Neural cell (in vitro differentiated cells): ENCODE data around the gene FGF2. TPM values are rescaled to one million over a fixed set of nuclear protein-coding genes. Genes with fewer than 3 reads are reported as not detected.

Source experiments
- H2AFZ ChIP-seq: fragments of 200-600, 300-800 bp; sonication (generic), shearing (Covaris generic); 2 replicates; pipeline ENCODE4 v1.6.0; 2014; ENCODE audit warnings: low read depth, mild to moderate bottlenecking, antibody characterized with exemption, low read length, moderate library complexity
- H3F3A ChIP-seq: fragments of 200-600 bp; shearing (Covaris generic); 2 replicates; pipeline ENCODE4 v1.6.1; 2016; ENCODE audit warnings: mild to moderate bottlenecking, moderate library complexity, mixed read lengths, antibody characterized with exemption, low read length; ENCODE audit not compliant: insufficient read depth, poor library complexity, severe bottlenecking
- H3K27ac ChIP-seq: fragments of 200-600, 300-800 bp; sonication (generic), shearing (Covaris generic); 2 replicates; pipeline ENCODE4 v1.5.1; 2014; ENCODE audit warnings: mild to moderate bottlenecking, low read length, moderate library complexity
- H3K27me3 ChIP-seq: fragments of 300-800, 200-600 bp; sonication (generic), shearing (Covaris generic); 2 replicates; pipeline ENCODE4 v1.6.0; 2014; ENCODE audit warnings: mild to moderate bottlenecking, low read depth, low read length, moderate library complexity; ENCODE audit not compliant: insufficient read depth
- H3K36me3 ChIP-seq: fragments of 300-800, 200-600 bp; sonication (generic), shearing (Covaris generic); 2 replicates; pipeline ENCODE4 v1.5.1; 2014; ENCODE audit warnings: mild to moderate bottlenecking, antibody characterized with exemption, low read length, moderate library complexity; ENCODE audit not compliant: insufficient read depth
- H3K4me2 ChIP-seq: fragments of 300-800, 200-600 bp; sonication (generic), shearing (Covaris generic); 2 replicates; pipeline ENCODE4 v1.6.0; 2014; ENCODE audit warnings: mild to moderate bottlenecking, low read length
- H3K4me3 ChIP-seq: fragments of 300-800, 200-600 bp; sonication (generic), shearing (Covaris generic); 2 replicates; pipeline ENCODE4 v1.5.1; 2014; ENCODE audit warnings: mild to moderate bottlenecking, low read length, moderate library complexity
- H3K79me2 ChIP-seq: fragments of 200-600 bp; shearing (Covaris generic); replicated peaks from 2 replicates; pipeline ENCODE4 v1.6.0; 2014; ENCODE audit warnings: mild to moderate bottlenecking, low read length, moderate library complexity; ENCODE audit not compliant: insufficient read depth
- H3K9ac ChIP-seq: fragments of 300-800, 200-600 bp; sonication (generic), shearing (Covaris generic); 2 replicates; pipeline ENCODE4 v1.6.1; 2016; ENCODE audit warnings: mild to moderate bottlenecking, low read length, mixed read lengths
- H3K9me2 ChIP-seq: fragments of 200-600 bp; shearing (Covaris generic); 2 replicates; pipeline ENCODE4 v1.6.1; 2016; ENCODE audit warnings: mild to moderate bottlenecking, low read length, mixed read lengths; ENCODE audit not compliant: insufficient read depth
- H3K9me3 ChIP-seq: fragments of 200-600, 300-800 bp; sonication (generic), shearing (Covaris generic); 2 replicates; pipeline ENCODE4 v1.6.1; 2016; ENCODE audit warnings: mild to moderate bottlenecking, mixed run types, low read length, moderate library complexity, mixed read lengths
- H4K20me1 ChIP-seq: fragments of 200-600 bp; shearing (Covaris generic); 2 replicates; pipeline ENCODE4 v1.6.1; 2016; ENCODE audit warnings: mild to moderate bottlenecking, mixed run types; ENCODE audit not compliant: insufficient read depth
- EP300 ChIP-seq: fragments of 450-650 bp; conservative IDR thresholded peaks from 2 replicates; pipeline ENCODE4 v1.6.1; 2014; ENCODE audit warnings: antibody characterized with exemption, mild to moderate bottlenecking, moderate library complexity; ENCODE audit not compliant: poor library complexity, severe bottlenecking
- EZH2 ChIP-seq: fragments of 200-600, 300-800 bp; shearing (Covaris generic), sonication (generic); IDR thresholded peaks from 2 replicates; pipeline ENCODE4 v1.6.1; 2014; ENCODE audit warnings: antibody characterized with exemption, low read length, borderline replicate concordance, mild to moderate bottlenecking; ENCODE audit not compliant: insufficient read depth, poor library complexity, severe bottlenecking
- MXI1 ChIP-seq: fragments of 450-650 bp; conservative IDR thresholded peaks from 2 replicates; pipeline ENCODE4 v1.6.1; 2014; ENCODE audit warnings: antibody characterized with exemption, mild to moderate bottlenecking; ENCODE audit not compliant: poor library complexity, severe bottlenecking
- POLR2AphosphoS5 ChIP-seq: IDR thresholded peaks from 2 replicates; pipeline ENCODE4 v1.6.1; 2012
- RAD21 ChIP-seq: fragments of 450-650 bp; conservative IDR thresholded peaks from 2 replicates; pipeline ENCODE4 v1.6.1; 2014; ENCODE audit warnings: antibody characterized with exemption, mild to moderate bottlenecking, moderate library complexity
- REST ChIP-seq: IDR thresholded peaks from 2 replicates; pipeline ENCODE4 v1.6.1; 2012; ENCODE audit warnings: borderline replicate concordance
- SMC3 ChIP-seq: fragments of 450-650 bp; conservative IDR thresholded peaks from 2 replicates; pipeline ENCODE4 v1.6.1; 2014; ENCODE audit warnings: antibody characterized with exemption, mild to moderate bottlenecking, moderate library complexity; ENCODE audit not compliant: poor library complexity
- TAF1 ChIP-seq: IDR thresholded peaks from 2 replicates; pipeline ENCODE4 v1.6.1; 2012; ENCODE audit warnings: low read depth
- polyA plus RNA-seq: library from polyadenylated mRNA; depleted of rRNA; stranded (reverse); fragments of >200 nt; gene quantifications from 2 replicates; pipeline ENCODE4 v1.2.3, GENCODE V29; 2014
- TF ChIP-seq, protein P1 (sequence below): fragments of 450-650 bp; IDR thresholded peaks from 2 replicates; pipeline ENCODE4 v1.5.1; 2014; ENCODE audit warnings: antibody characterized with exemption, mild to moderate bottlenecking, moderate library complexity; ENCODE audit not compliant: poor library complexity, severe bottlenecking

The FGF2 gene
- polyA plus RNA-seq, 1 donor from 2014 or later: 5.8 TPM

GRCh38 chr4:122896270-122896669, 69.6 kb downstream of the FGF2 start:
- H3K4me3 ChIP-seq: no peak overlapping the region
- H4K20me1 ChIP-seq: no peaks in the 10 kb centered on the region
- H2AFZ ChIP-seq: no peak overlapping the region
- H3K9me2 ChIP-seq: peaks cover 2% of the 10 kb centered on the region
- H3K9me3 ChIP-seq: no peaks in the 10 kb centered on the region
- H3F3A ChIP-seq: no peaks in the 10 kb centered on the region
- no peaks in the 10 kb centered on the region for H3K36me3 ChIP-seq
- H3K27me3 ChIP-seq: no peaks in the 10 kb centered on the region
- no peak overlapping the region for H3K4me2 ChIP-seq
- TF ChIP-seq TAF1 (no peak), REST (no peak), RAD21 (no peak), SMC3 (no peak), POLR2AphosphoS5 (no peak), MXI1 (no peak), EZH2 (no peak), EP300 (no peak)
- TF ChIP-seq, protein P1, sequence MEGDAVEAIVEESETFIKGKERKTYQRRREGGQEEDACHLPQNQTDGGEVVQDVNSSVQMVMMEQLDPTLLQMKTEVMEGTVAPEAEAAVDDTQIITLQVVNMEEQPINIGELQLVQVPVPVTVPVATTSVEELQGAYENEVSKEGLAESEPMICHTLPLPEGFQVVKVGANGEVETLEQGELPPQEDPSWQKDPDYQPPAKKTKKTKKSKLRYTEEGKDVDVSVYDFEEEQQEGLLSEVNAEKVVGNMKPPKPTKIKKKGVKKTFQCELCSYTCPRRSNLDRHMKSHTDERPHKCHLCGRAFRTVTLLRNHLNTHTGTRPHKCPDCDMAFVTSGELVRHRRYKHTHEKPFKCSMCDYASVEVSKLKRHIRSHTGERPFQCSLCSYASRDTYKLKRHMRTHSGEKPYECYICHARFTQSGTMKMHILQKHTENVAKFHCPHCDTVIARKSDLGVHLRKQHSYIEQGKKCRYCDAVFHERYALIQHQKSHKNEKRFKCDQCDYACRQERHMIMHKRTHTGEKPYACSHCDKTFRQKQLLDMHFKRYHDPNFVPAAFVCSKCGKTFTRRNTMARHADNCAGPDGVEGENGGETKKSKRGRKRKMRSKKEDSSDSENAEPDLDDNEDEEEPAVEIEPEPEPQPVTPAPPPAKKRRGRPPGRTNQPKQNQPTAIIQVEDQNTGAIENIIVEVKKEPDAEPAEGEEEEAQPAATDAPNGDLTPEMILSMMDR: no peak
- H3K9ac ChIP-seq: no peak overlapping the region
- H3K27ac ChIP-seq: no peak overlapping the region
- H3K79me2 ChIP-seq: no peaks in the 10 kb centered on the region

GRCh38 chr4:122898370-122899150, 71.9 kb downstream of the FGF2 start:
- Histone ChIP-seq H3K27ac (no peak overlapping the region), H3K9me2 (peaks cover 2% of the 10 kb centered on the region), H3K4me3 (no peak overlapping the region), H3K79me2 (no peaks in the 10 kb centered on the region), H3K36me3 (no peaks in the 10 kb centered on the region), H4K20me1 (no peaks in the 10 kb centered on the region), H3K27me3 (no peaks in the 10 kb centered on the region), H3F3A (no peaks in the 10 kb centered on the region), H3K4me2 (no peak overlapping the region), H2AFZ (no peak overlapping the region), H3K9me3 (no peaks in the 10 kb centered on the region), H3K9ac (no peak overlapping the region)
- TF ChIP-seq, protein P1: no peak
- no peak for TF ChIP-seq REST
- TF ChIP-seq RAD21: no peak
- TF ChIP-seq EZH2: no peak
- TF ChIP-seq EP300: no peak
- TF ChIP-seq MXI1: no peak
- no peak for TF ChIP-seq POLR2AphosphoS5
- no peak for TF ChIP-seq SMC3
- no peak for TF ChIP-seq TAF1
